NCI-H345 treated with DMSO at 0.1 percent for 48 hours (cell line): ENCODE results near the gene WFIKKN1.

Experiments
- DNase-seq: peaks from one replicate; lab custom pipeline; 2025; ENCODE audit not compliant: unreplicated experiment; lab: John Stamatoyannopoulos, UW

WFIKKN1 gene

GRCh38 chr16:671353-672131 is 40.8 kb downstream of the WFIKKN1 start:
- no peak for DNase-seq

- no peak for DNase-seq
Observed at GRCh38 chr16:672371-672770, 41.6 kb downstream of the WFIKKN1 start.

- DNase-seq, result no peak
Observed at GRCh38 chr16:672851-673250, 42.1 kb downstream of the WFIKKN1 start.

- no peak for DNase-seq
Observed at GRCh38 chr16:673399-673991, 42.7 kb downstream of the WFIKKN1 start.

GRCh38 chr16:674214-674881 is 43.6 kb downstream of the WFIKKN1 start:
- no peak for DNase-seq

- no peak for DNase-seq
Observed at GRCh38 chr16:674968-675883, 44.4 kb downstream of the WFIKKN1 start, which contains the start of gene RHBDL1. TSS of gene RHBDL1 (plus strand) at chr16:675671. CDS start at chr16:675791, 120 bp downstream.

- no peak for DNase-seq
Observed at GRCh38 chr16:675884-676564, 45.2 kb downstream of the WFIKKN1 start.

- DNase-seq, result no peak
Observed at GRCh38 chr16:676565-676902, 45.7 kb downstream of the WFIKKN1 start.

GRCh38 chr16:676913-677312 is 46.1 kb downstream of the WFIKKN1 start:
- peak; percentile 84 for DNase-seq

- peak; percentile 61 for DNase-seq
Observed at GRCh38 chr16:677316-678190, 46.8 kb downstream of the WFIKKN1 start.

GRCh38 chr16:678209-678857 is 47.5 kb downstream of the WFIKKN1 start:
- no peak for DNase-seq

- DNase-seq, result peak; percentile 59
Observed at GRCh38 chr16:678858-679813, 48.4 kb downstream of the WFIKKN1 start.

- peak; percentile 86 for DNase-seq
Observed at GRCh38 chr16:679814-680624, 49.2 kb downstream of the WFIKKN1 start, which contains the start of gene STUB1. TSS of gene STUB1 (plus strand) at chr16:680410. CDS start at chr16:680526, 116 bp downstream.

- DNase-seq, result no peak
Observed at GRCh38 chr16:680625-680945, 49.8 kb downstream of the WFIKKN1 start.

GRCh38 chr16:680967-681745 is 50.4 kb downstream of the WFIKKN1 start:
- DNase-seq, result no peak

GRCh38 chr16:681746-682427 is 51.1 kb downstream of the WFIKKN1 start:
- DNase-seq, result no peak
